ENCODE results near the gene FAM193B.

Gene FAM193B

GRCh38 chr5:177511181-177511580 is 43.2 kb downstream of the FAM193B start:
- Histone ChIP-seq H3K9ac (ENCODE audit: low read length) (no peak overlapping the region), H3K4me3 (ENCODE audit: low read length) (no peak overlapping the region), H3K27ac (ENCODE audit: low read length) (no peak overlapping the region), H3K4me1 (ENCODE audit: control insufficient read depth, low read depth, low read length) (peaks cover 4% of the 10 kb centered on the region), H3K27me3 (ENCODE audit: control insufficient read depth, insufficient read depth, low read length) (no peaks in the 10 kb centered on the region), H3K36me3 (ENCODE audit: control insufficient read depth, low read depth, low read length) (peaks cover 58% of the 10 kb centered on the region), H3K9me3 (ENCODE audit: control insufficient read depth, low read depth, low read length) (no peaks in the 10 kb centered on the region)

- H3K9ac ChIP-seq (ENCODE audit: low read length), result no peak overlapping the region
- H3K4me3 ChIP-seq (ENCODE audit: low read length), result no peak overlapping the region
- no peaks in the 10 kb centered on the region for H3K4me1 ChIP-seq (ENCODE audit: control insufficient read depth, low read depth, low read length)
- H3K27ac ChIP-seq (ENCODE audit: low read length), result no peak overlapping the region
- H3K27me3 ChIP-seq (ENCODE audit: control insufficient read depth, insufficient read depth, low read length), result no peaks in the 10 kb centered on the region
- no peaks in the 10 kb centered on the region for H3K9me3 ChIP-seq (ENCODE audit: control insufficient read depth, low read depth, low read length)
- peaks cover 54% of the 10 kb centered on the region for H3K36me3 ChIP-seq (ENCODE audit: control insufficient read depth, low read depth, low read length)
These were observed 43.8 kb downstream of the FAM193B start for GRCh38 chr5:177510567-177511053.

- H3K9me3 ChIP-seq (ENCODE audit: control insufficient read depth, low read depth, low read length), result no peaks in the 10 kb centered on the region
- no peaks in the 10 kb centered on the region for H3K4me1 ChIP-seq (ENCODE audit: control insufficient read depth, low read depth, low read length)
- H3K36me3 ChIP-seq (ENCODE audit: control insufficient read depth, low read depth, low read length), result peaks cover 49% of the 10 kb centered on the region
- no peak overlapping the region for H3K4me3 ChIP-seq (ENCODE audit: low read length)
- H3K27me3 ChIP-seq (ENCODE audit: control insufficient read depth, insufficient read depth, low read length), result no peaks in the 10 kb centered on the region
- H3K27ac ChIP-seq (ENCODE audit: low read length), result no peak overlapping the region
- no peak overlapping the region for H3K9ac ChIP-seq (ENCODE audit: low read length)
These were observed 44.3 kb downstream of the FAM193B start for GRCh38 chr5:177509991-177510566.

GRCh38 chr5:177509381-177509951 is 44.9 kb downstream of the FAM193B start, which contains the start of gene DOK3:
Gene DOK3 (minus strand): TSS chr5:177509826. CDS start chr5:177509540, 286 bp downstream.
- H3K4me1 ChIP-seq (ENCODE audit: control insufficient read depth, low read depth, low read length), result no peaks in the 10 kb centered on the region
- H3K27me3 ChIP-seq (ENCODE audit: control insufficient read depth, insufficient read depth, low read length), result no peaks in the 10 kb centered on the region
- H3K9ac ChIP-seq (ENCODE audit: low read length), result no peak within 1 kb of the TSS
- peaks cover 43% of the 10 kb centered on the region for H3K36me3 ChIP-seq (ENCODE audit: control insufficient read depth, low read depth, low read length)
- no peak within 1 kb of the TSS for H3K4me3 ChIP-seq (ENCODE audit: low read length)
- H3K9me3 ChIP-seq (ENCODE audit: control insufficient read depth, low read depth, low read length), result no peaks in the 10 kb centered on the region
- no peak within 1 kb of the TSS for H3K27ac ChIP-seq (ENCODE audit: low read length)

GRCh38 chr5:177508837-177509236 is 45.5 kb downstream of the FAM193B start:
- no peak overlapping the region for H3K9ac ChIP-seq (ENCODE audit: low read length)
- H3K9me3 ChIP-seq (ENCODE audit: control insufficient read depth, low read depth, low read length), result no peaks in the 10 kb centered on the region
- H3K27me3 ChIP-seq (ENCODE audit: control insufficient read depth, insufficient read depth, low read length), result no peaks in the 10 kb centered on the region
- no peak overlapping the region for H3K27ac ChIP-seq (ENCODE audit: low read length)
- no peaks in the 10 kb centered on the region for H3K4me1 ChIP-seq (ENCODE audit: control insufficient read depth, low read depth, low read length)
- no peak overlapping the region for H3K4me3 ChIP-seq (ENCODE audit: low read length)
- peaks cover 37% of the 10 kb centered on the region for H3K36me3 ChIP-seq (ENCODE audit: control insufficient read depth, low read depth, low read length)

- H3K9me3 ChIP-seq (ENCODE audit: control insufficient read depth, low read depth, low read length), result no peaks in the 10 kb centered on the region
- no peak overlapping the region for H3K9ac ChIP-seq (ENCODE audit: low read length)
- H3K4me1 ChIP-seq (ENCODE audit: control insufficient read depth, low read depth, low read length), result no peaks in the 10 kb centered on the region
- H3K4me3 ChIP-seq (ENCODE audit: low read length), result no peak overlapping the region
- H3K27me3 ChIP-seq (ENCODE audit: control insufficient read depth, insufficient read depth, low read length), result no peaks in the 10 kb centered on the region
- no peak overlapping the region for H3K27ac ChIP-seq (ENCODE audit: low read length)
- H3K36me3 ChIP-seq (ENCODE audit: control insufficient read depth, low read depth, low read length), result peaks cover 31% of the 10 kb centered on the region
These were observed 46.1 kb downstream of the FAM193B start for GRCh38 chr5:177508221-177508611.

GRCh38 chr5:177507596-177508220 is 46.7 kb downstream of the FAM193B start:
- no peaks in the 10 kb centered on the region for H3K9me3 ChIP-seq (ENCODE audit: control insufficient read depth, low read depth, low read length)
- no peaks in the 10 kb centered on the region for H3K27me3 ChIP-seq (ENCODE audit: control insufficient read depth, insufficient read depth, low read length)
- H3K36me3 ChIP-seq (ENCODE audit: control insufficient read depth, low read depth, low read length), result peaks cover 26% of the 10 kb centered on the region
- no peaks in the 10 kb centered on the region for H3K4me1 ChIP-seq (ENCODE audit: control insufficient read depth, low read depth, low read length)
- no peak overlapping the region for H3K9ac ChIP-seq (ENCODE audit: low read length)
- no peak overlapping the region for H3K4me3 ChIP-seq (ENCODE audit: low read length)
- H3K27ac ChIP-seq (ENCODE audit: low read length), result no peak overlapping the region

- Histone ChIP-seq H3K4me1 (ENCODE audit: control insufficient read depth, low read depth, low read length) (no peaks in the 10 kb centered on the region), H3K36me3 (ENCODE audit: control insufficient read depth, low read depth, low read length) (peaks cover 21% of the 10 kb centered on the region), H3K9ac (ENCODE audit: low read length) (no peak overlapping the region), H3K4me3 (ENCODE audit: low read length) (no peak overlapping the region), H3K27ac (ENCODE audit: low read length) (no peak overlapping the region), H3K9me3 (ENCODE audit: control insufficient read depth, low read depth, low read length) (no peaks in the 10 kb centered on the region), H3K27me3 (ENCODE audit: control insufficient read depth, insufficient read depth, low read length) (no peaks in the 10 kb centered on the region)
These were observed 47.2 kb downstream of the FAM193B start for GRCh38 chr5:177507165-177507564.

GRCh38 chr5:177505075-177505474 is 49.3 kb downstream of the FAM193B start:
- Histone ChIP-seq H3K36me3 (ENCODE audit: control insufficient read depth, low read depth, low read length) (no peaks in the 10 kb centered on the region), H3K4me1 (ENCODE audit: control insufficient read depth, low read depth, low read length) (peaks cover 10% of the 10 kb centered on the region), H3K27ac (ENCODE audit: low read length) (no peak overlapping the region), H3K9me3 (ENCODE audit: control insufficient read depth, low read depth, low read length) (no peaks in the 10 kb centered on the region), H3K4me3 (ENCODE audit: low read length) (no peak overlapping the region), H3K27me3 (ENCODE audit: control insufficient read depth, insufficient read depth, low read length) (no peaks in the 10 kb centered on the region), H3K9ac (ENCODE audit: low read length) (no peak overlapping the region)

- Histone ChIP-seq H3K36me3 (ENCODE audit: control insufficient read depth, low read depth, low read length) (no peaks in the 10 kb centered on the region), H3K9me3 (ENCODE audit: control insufficient read depth, low read depth, low read length) (no peaks in the 10 kb centered on the region), H3K4me1 (ENCODE audit: control insufficient read depth, low read depth, low read length) (peaks cover 10% of the 10 kb centered on the region), H3K9ac (ENCODE audit: low read length) (no peak overlapping the region), H3K27ac (ENCODE audit: low read length) (no peak overlapping the region), H3K4me3 (ENCODE audit: low read length) (no peak overlapping the region), H3K27me3 (ENCODE audit: control insufficient read depth, insufficient read depth, low read length) (peaks cover 6% of the 10 kb centered on the region)
These were observed 50.0 kb downstream of the FAM193B start for GRCh38 chr5:177504086-177505056.
